Nephron (organoid): Measurements from ENCODE around the gene SYK.
A peak's percentile ranks its signal among the peaks of the same experiment; 100 is the strongest.
"Not testable (repeated sequence)": the region's sequence is repeated elsewhere in the genome, so short reads cannot be mapped to it uniquely, and the experiment has no call there.

ENCODE experiments used
- H3K27ac Mint-ChIP-seq, 3 experiments: 2 replicates each; pipeline ENCODE4 v1.8.0; 2020; ENCODE audit warnings: mixed read lengths in 3 of 3, mild to moderate bottlenecking in 2 of 3, moderate library complexity in 1 of 3
- H3K27me3 Mint-ChIP-seq: 2 replicates; pipeline ENCODE4 v1.8.0; 2021; ENCODE audit warnings: low read depth, mild to moderate bottlenecking, moderate library complexity, mixed read lengths
- H3K36me3 Mint-ChIP-seq: 2 replicates; pipeline ENCODE4 v1.8.0; 2020; ENCODE audit warnings: low read depth, mixed read lengths
- H3K4me1 Mint-ChIP-seq: 2 replicates; pipeline ENCODE4 v1.8.0; 2020; ENCODE audit warnings: mixed read lengths
- H3K4me3 Mint-ChIP-seq, 3 experiments: 2 replicates each; pipeline ENCODE4 v1.8.0; 2020; ENCODE audit warnings: mild to moderate bottlenecking in 3 of 3, mixed read lengths in 3 of 3, moderate library complexity in 2 of 3
- H3K9me3 Mint-ChIP-seq: 2 replicates; pipeline ENCODE4 v1.8.0; 2020; ENCODE audit warnings: mixed read lengths
- TF ChIP-seq, protein P1 (sequence below), 3 experiments: fragments of 200-600 bp; sonication (generic); IDR thresholded peaks; one replicate each; pipeline ENCODE4 v1.5.0; 2021; ENCODE audit warnings: antibody characterized with exemption in 3 of 3; ENCODE audit not compliant: unreplicated experiment in 3 of 3

The SYK gene

DNA sequence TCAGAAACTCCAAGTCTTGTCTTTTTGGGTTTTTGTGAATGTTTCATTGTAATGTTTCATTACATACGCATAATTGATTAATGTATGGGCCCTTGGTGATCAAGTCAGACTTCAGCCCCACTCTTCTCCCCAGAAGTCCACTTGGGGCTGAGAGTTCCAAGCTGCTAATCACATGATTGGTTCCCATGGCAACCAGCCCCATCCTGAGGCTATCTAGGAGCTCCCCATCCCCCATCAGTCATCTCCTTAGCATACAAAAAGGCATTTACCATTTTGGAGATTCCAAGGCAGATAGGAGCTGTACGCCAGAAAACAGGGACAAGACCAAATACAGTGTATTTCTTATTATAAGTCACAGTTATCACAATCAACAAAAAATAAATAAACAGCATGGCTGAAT, 22.9 kb upstream of the SYK start:
- no peak overlapping the region for H3K27ac Mint-ChIP-seq
- H3K36me3 Mint-ChIP-seq, result no peaks in the 10 kb centered on the region
- H3K27me3 Mint-ChIP-seq, result no peaks in the 10 kb centered on the region
- TF ChIP-seq, protein P1, sequence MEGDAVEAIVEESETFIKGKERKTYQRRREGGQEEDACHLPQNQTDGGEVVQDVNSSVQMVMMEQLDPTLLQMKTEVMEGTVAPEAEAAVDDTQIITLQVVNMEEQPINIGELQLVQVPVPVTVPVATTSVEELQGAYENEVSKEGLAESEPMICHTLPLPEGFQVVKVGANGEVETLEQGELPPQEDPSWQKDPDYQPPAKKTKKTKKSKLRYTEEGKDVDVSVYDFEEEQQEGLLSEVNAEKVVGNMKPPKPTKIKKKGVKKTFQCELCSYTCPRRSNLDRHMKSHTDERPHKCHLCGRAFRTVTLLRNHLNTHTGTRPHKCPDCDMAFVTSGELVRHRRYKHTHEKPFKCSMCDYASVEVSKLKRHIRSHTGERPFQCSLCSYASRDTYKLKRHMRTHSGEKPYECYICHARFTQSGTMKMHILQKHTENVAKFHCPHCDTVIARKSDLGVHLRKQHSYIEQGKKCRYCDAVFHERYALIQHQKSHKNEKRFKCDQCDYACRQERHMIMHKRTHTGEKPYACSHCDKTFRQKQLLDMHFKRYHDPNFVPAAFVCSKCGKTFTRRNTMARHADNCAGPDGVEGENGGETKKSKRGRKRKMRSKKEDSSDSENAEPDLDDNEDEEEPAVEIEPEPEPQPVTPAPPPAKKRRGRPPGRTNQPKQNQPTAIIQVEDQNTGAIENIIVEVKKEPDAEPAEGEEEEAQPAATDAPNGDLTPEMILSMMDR (IDR thresholded peaks at IDR 0.05; ENCODE audit: unreplicated experiment in 3 of 3), result no peak
- H3K4me1 Mint-ChIP-seq, result peaks cover 16% of the 10 kb centered on the region
- no peak overlapping the region for H3K4me3 Mint-ChIP-seq
- peaks cover 2% of the 10 kb centered on the region for H3K9me3 Mint-ChIP-seq

DNA sequence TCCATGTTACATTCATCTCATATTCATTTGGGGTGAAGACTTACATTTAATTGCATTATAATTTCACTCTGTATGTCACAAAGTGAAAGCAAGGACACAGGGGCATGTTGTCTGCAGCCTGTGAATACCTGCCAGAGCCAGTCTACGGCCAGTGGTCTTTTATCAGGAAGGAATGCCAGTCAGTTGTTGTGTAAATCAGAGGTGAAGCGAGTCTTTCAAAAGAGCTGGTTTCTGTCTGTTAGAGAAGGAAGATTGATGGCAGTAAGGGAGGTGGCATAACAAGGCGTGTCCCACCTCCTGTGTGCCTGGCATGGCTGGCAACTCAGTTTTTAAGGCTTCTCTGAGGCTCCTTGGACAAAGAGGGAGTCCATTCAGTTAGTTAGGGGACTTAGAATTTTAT, 18.1 kb upstream of the SYK start:
- no peak overlapping the region for H3K4me3 Mint-ChIP-seq
- H3K27me3 Mint-ChIP-seq, result no peaks in the 10 kb centered on the region
- TF ChIP-seq, protein P1 (IDR thresholded peaks at IDR 0.05; ENCODE audit: unreplicated experiment in 3 of 3), result no peak
- peaks cover 21% of the 10 kb centered on the region for H3K4me1 Mint-ChIP-seq
- H3K9me3 Mint-ChIP-seq, result no peaks in the 10 kb centered on the region
- H3K27ac Mint-ChIP-seq, result peak overlapping the region in 1 of 3 experiments; percentile 36
- no peaks in the 10 kb centered on the region for H3K36me3 Mint-ChIP-seq

DNA sequence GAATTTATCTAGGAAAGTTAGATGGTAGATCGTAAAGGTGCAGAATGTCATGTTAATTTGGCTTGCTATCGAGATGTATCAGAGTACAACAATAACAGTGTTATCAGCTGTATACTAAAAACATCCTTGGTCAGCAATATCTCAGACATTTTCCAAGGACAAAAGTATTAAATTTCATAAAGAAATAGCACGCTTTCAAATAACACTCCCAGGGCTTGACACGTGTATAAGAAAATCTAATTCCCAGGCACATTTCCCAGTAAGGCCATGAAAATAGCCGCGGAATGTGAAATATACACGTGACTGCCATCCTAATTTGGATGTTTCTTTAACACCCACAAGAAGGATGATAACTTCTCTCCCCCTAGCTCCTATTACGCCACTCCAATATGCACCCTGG, 17.7 kb upstream of the SYK start:
- Mint-ChIP-seq H3K27ac (no peak overlapping the region), H3K27me3 (no peaks in the 10 kb centered on the region), H3K4me1 (peaks cover 21% of the 10 kb centered on the region), H3K4me3 (no peak overlapping the region), H3K36me3 (no peaks in the 10 kb centered on the region), H3K9me3 (no peaks in the 10 kb centered on the region)
- TF ChIP-seq, protein P1 (IDR thresholded peaks at IDR 0.05; ENCODE audit: unreplicated experiment in 3 of 3), result no peak

DNA sequence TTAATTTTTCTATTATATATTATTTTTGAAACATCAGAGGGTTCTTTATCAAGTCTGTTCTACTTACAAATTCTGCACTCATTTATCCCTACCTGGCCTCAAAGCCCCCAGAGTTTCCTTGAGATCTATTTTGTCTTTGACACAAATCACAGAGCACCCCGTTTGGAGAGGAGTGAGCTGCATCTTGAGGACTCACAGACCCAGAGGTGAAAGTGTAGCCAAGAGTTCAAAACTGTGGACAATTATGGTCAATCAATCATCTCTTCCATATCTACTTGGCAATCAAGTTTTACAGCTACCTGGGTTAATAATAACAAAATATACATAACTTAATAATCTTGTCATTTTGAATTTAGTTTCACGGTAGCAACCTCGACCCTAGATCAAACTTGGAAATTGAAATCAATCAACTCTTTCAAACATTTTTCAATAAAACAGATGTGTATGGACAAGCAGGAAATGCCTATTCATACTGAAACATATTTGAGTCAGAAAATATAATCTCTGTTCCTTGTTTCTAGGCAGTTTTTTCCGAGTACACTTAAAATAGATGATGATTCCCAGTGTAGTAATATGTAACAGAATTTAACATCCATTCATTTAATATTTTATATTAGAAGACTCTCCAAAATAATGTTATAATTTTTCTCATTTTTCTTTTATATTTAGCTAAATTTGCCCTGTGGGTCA, 13.7 kb upstream of the SYK start:
- H3K36me3 Mint-ChIP-seq, result no peaks in the 10 kb centered on the region
- peaks cover 9% of the 10 kb centered on the region for H3K27me3 Mint-ChIP-seq
- peaks cover 21% of the 10 kb centered on the region for H3K4me1 Mint-ChIP-seq
- TF ChIP-seq, protein P1 (IDR thresholded peaks at IDR 0.05; ENCODE audit: unreplicated experiment in 3 of 3), result no peak
- no peak overlapping the region for H3K4me3 Mint-ChIP-seq
- H3K27ac Mint-ChIP-seq, result no peak overlapping the region
- no peaks in the 10 kb centered on the region for H3K9me3 Mint-ChIP-seq

DNA sequence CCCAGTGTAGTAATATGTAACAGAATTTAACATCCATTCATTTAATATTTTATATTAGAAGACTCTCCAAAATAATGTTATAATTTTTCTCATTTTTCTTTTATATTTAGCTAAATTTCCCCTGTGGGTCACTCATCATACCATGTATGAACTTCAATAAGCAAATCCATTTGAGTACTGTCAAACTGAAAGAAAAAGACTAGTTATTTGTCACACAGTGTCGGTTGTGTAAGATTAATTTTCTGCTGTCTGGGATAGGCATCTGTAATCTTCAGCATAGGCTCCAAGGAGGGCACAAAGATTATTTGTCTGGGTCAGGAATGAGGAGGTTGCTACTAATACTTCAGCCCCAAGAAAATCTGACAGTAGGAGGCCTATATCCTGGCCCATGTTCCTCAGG, 13.1 kb upstream of the SYK start:
- not testable (repeated sequence) for H3K27me3 Mint-ChIP-seq, H3K36me3 Mint-ChIP-seq, H3K9me3 Mint-ChIP-seq, H3K27ac Mint-ChIP-seq, H3K4me3 Mint-ChIP-seq
- H3K4me1 Mint-ChIP-seq, result peaks cover 16% of the 10 kb centered on the region

DNA sequence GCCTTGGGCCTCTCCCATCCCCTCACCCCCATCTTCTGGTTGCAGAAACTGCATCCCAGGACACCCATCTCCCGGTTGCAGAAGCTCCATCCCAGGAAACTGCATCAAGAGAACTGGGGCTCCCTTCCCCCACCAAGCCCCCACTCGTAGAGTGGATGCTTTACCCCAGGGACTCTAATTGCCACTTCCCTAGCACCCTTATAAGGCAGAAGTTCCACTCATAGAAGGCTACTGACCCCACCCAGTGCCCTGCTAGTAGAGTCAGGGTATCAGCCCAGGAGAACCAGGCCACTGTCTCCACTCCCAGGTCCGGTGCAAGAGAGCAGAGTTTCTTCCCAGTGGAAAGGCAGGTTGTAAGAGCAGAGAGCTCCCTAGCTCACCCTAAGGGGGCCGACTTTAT, 12.2 kb upstream of the SYK start:
- peaks cover 9% of the 10 kb centered on the region for H3K4me1 Mint-ChIP-seq
- H3K27me3 Mint-ChIP-seq, result peaks cover 9% of the 10 kb centered on the region
- peak overlapping the region in 1 of 3 experiments; percentile 89 for H3K27ac Mint-ChIP-seq

More for the DNA sequence above, 12.2 kb upstream of the SYK start:
- TF ChIP-seq, protein P1 (IDR thresholded peaks at IDR 0.05; ENCODE audit: unreplicated experiment in 3 of 3), result no peak
- Mint-ChIP-seq H3K4me3 (no peak overlapping the region), H3K9me3 (no peaks in the 10 kb centered on the region), H3K36me3 (no peaks in the 10 kb centered on the region)
